HG03064 (cell line): ENCODE results near the gene FAM124A.

Source experiments
- ATAC-seq: cut with Tn5 transposase; IDR thresholded peaks from one replicate; pipeline ENCODE4 v1.9.1; 2021; ENCODE audit warnings: low read depth; ENCODE audit not compliant: unreplicated experiment

Gene FAM124A

GRCh38 chr13:51331354-51331861, 109.2 kb downstream of the FAM124A start:
- ATAC-seq: no peak

GRCh38 chr13:51332566-51333361, 110.6 kb downstream of the FAM124A start:
- no peak for ATAC-seq

- ATAC-seq: no peak
These were observed 111.2 kb downstream of the FAM124A start for GRCh38 chr13:51333421-51333820.

- ATAC-seq: no peak
These were observed 111.6 kb downstream of the FAM124A start for GRCh38 chr13:51333826-51334225.
